ENCODE measurements around the gene PTPRH.

The PTPRH gene

GRCh38 chr19:55132453-55133129, 76.7 kb downstream of the PTPRH start:
- no peak for DNase-seq (ENCODE audit: low read depth in 2 of 2)

- DNase-seq (ENCODE audit: low read depth in 2 of 2), result no peak
These were observed 77.9 kb downstream of the PTPRH start for GRCh38 chr19:55131421-55131820.

Data from stimulated activated CD8-positive, alpha-beta memory T cell treated with anti-CD3 and anti-CD28 coated beads, Interleukin-7, amount 100 ng/mL, for 1 hour (primary cell).